ENCODE results near the gene RNPEPL1. TPM values are rescaled to one million over a fixed set of nuclear protein-coding genes. Genes with fewer than 3 reads are reported as not detected.
A peak's percentile ranks its signal among the peaks of the same experiment; 100 is the strongest.
"Not testable (repeated sequence)": the region's sequence is repeated elsewhere in the genome, so short reads cannot be mapped to it uniquely, and the experiment has no call there.

Gene RNPEPL1
- total and polyA plus RNA-seq, 2 experiments from 2014 or later, result 11.1 to 23.0 TPM

DNA sequence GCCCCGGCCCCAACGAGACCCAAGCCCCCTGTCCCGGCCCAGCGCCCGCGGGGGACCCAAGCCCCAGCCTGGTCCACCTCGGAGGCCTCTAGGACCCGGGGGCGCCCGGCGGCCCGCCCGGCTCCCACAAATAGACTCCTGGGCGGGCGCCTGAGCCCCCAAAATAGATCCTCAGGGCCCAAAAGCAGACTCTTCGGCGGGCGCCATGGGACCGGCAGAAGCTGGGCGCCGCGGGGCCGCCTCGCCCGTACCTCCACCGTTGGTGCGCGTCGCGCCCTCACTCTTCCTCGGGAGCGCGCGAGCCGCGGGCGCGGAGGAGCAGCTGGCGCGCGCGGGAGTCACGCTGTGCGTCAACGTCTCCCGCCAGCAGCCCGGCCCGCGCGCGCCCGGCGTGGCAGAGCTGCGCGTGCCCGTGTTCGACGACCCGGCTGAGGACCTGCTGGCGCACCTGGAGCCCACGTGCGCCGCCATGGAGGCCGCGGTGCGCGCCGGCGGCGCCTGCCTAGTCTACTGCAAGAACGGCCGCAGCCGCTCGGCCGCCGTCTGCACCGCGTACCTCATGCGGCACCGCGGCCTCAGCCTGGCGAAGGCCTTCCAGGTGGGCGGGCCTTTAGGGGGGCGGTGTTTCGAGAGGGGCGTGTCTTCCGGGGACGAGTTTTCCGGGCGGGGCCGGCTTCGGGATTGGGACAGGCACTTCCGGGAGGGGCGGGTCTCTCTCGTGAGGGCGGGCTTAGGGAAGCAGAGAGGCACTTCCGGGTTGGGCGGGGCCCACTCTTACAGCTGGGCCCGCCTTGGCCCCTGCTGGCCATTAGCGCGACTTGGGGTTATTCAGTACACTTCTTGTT, 7.6 kb upstream of the RNPEPL1 start:
- peak overlapping the region; percentile 93 for H3K9ac ChIP-seq
- in situ Hi-C loops (cut with MboI), result no loop called here
- no peaks in the 10 kb centered on the region for H4K20me1 ChIP-seq (ENCODE audit: insufficient read depth)
- peaks cover 29% of the 10 kb centered on the region for H3K79me2 ChIP-seq (ENCODE audit: insufficient read depth)
- H3K27me3 ChIP-seq (replicated peaks; ENCODE audit: insufficient read depth), result no peaks in the 10 kb centered on the region
- no peaks in the 10 kb centered on the region for H3K36me3 ChIP-seq (ENCODE audit: low read depth)
- peak overlapping the region; percentile 78 for H3K4me3 ChIP-seq
- peak; percentile 100 for DNase-seq
- H3K9me3 ChIP-seq (ENCODE audit: low read depth), result no peaks in the 10 kb centered on the region
- H3K9me2 ChIP-seq (ENCODE audit: insufficient read depth), result no peaks in the 10 kb centered on the region
- peak overlapping the region; percentile 86 for H3K4me2 ChIP-seq (ENCODE audit: unreplicated experiment)
- H3K4me1 ChIP-seq (ENCODE audit: insufficient read depth), result peaks cover 26% of the 10 kb centered on the region
- TF ChIP-seq EZH2 (IDR thresholded peaks at IDR 0.05; ENCODE audit: insufficient read depth, poor library complexity, severe bottlenecking) (no peak), EZH2phosphoT487 (IDR thresholded peaks at IDR 0.05; ENCODE audit: insufficient read depth, low read depth) (no peak)
- H3F3A ChIP-seq (ENCODE audit: insufficient read depth), result peaks cover 32% of the 10 kb centered on the region
- H2AFZ ChIP-seq, result peak overlapping the region; percentile 61
- 1% methylated on average over 79 to 85 of the region's 101 CpGs for WGBS, 2 experiments (ENCODE audit: low coverage in 1 of 2, low lambda C conversion rate in 2 of 2, missing lambda C conversion rate in 2 of 2)
- peak overlapping the region; percentile 90 for H3K27ac ChIP-seq

DNA sequence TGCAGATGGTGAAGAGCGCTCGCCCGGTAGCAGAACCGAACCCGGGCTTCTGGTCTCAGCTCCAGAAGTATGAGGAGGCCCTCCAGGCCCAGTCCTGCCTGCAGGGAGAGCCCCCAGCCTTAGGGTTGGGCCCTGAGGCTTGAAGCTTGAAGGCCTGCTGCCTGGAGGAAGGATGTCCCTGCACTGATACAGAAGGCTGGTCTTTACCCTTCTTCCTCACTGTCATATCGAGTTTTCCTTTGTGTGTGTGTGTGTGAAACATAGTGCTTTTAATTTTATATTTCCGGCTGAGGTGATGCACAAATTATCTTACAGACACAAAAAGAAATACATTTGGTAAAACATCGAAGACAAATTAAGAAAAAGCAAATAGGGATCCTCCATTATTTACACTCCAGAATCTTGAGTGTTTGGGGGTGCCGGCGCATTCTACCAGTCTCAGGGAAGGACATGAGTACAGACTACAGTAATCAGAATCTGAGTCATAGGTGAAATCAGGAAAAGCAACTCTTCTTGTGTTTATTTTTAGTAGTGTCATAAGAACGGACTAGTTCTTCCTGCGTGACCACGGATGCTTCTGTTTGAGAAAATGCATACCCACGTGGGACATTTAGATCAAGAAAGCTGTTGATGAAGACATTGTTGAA, 6.8 kb upstream of the RNPEPL1 start:
- in situ Hi-C loops (cut with MboI), result no loop called here
- 18% methylated on average over 14 of the region's 14 CpGs for WGBS, 2 experiments (ENCODE audit: low coverage in 1 of 2, low lambda C conversion rate in 2 of 2, missing lambda C conversion rate in 2 of 2)
- peaks cover 31% of the 10 kb centered on the region for H3K4me1 ChIP-seq (ENCODE audit: insufficient read depth)
- DNase-seq, result peak; percentile 83
- peak overlapping the region; percentile 78 for H3K4me3 ChIP-seq
- no peak for TF ChIP-seq EZH2phosphoT487 (IDR thresholded peaks at IDR 0.05; ENCODE audit: insufficient read depth, low read depth)
- TF ChIP-seq EZH2 (IDR thresholded peaks at IDR 0.05; ENCODE audit: insufficient read depth, poor library complexity, severe bottlenecking), result no peak
- peak overlapping the region; percentile 61 for H2AFZ ChIP-seq
- H3K27ac ChIP-seq, result peak overlapping the region; percentile 90
- no peaks in the 10 kb centered on the region for H3K36me3 ChIP-seq (ENCODE audit: low read depth)
- H3K79me2 ChIP-seq (ENCODE audit: insufficient read depth), result peaks cover 28% of the 10 kb centered on the region
- peak overlapping the region; percentile 86 for H3K4me2 ChIP-seq (ENCODE audit: unreplicated experiment)
- no peaks in the 10 kb centered on the region for H3K27me3 ChIP-seq (replicated peaks; ENCODE audit: insufficient read depth)
- H3F3A ChIP-seq (ENCODE audit: insufficient read depth), result peaks cover 32% of the 10 kb centered on the region
- no peaks in the 10 kb centered on the region for H3K9me3 ChIP-seq (ENCODE audit: low read depth)
- no peaks in the 10 kb centered on the region for H3K9me2 ChIP-seq (ENCODE audit: insufficient read depth)
- H3K9ac ChIP-seq, result peak overlapping the region; percentile 93
- H4K20me1 ChIP-seq (ENCODE audit: insufficient read depth), result no peaks in the 10 kb centered on the region

DNA sequence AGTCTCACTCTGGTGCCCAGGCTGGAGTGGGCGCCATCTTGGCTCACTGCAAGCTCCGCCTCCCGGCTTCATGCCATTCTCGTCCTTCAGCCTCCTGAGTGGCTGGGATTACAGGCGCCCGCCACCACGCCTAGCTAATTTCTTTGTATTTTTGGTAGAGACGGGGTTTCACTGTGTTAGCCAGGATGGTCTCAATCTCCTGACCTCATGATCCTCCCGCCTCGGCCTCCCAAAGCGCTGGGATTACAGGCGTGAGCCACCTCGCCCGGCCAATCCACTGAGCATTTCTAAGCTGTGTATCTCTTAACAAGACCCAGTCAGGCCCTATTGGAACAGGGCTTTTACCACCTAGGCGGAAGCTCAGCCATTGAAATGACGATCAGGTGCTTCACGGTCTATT, 5.1 kb upstream of the RNPEPL1 start:
- Histone ChIP-seq H3K79me2 (ENCODE audit: insufficient read depth) (peaks cover 20% of the 10 kb centered on the region), H3K4me1 (ENCODE audit: insufficient read depth) (peaks cover 35% of the 10 kb centered on the region), H3F3A (ENCODE audit: insufficient read depth) (peaks cover 32% of the 10 kb centered on the region)
- H3K36me3 ChIP-seq (ENCODE audit: low read depth); H4K20me1 ChIP-seq (ENCODE audit: insufficient read depth); H3K9ac ChIP-seq; H3K27me3 ChIP-seq (replicated peaks; ENCODE audit: insufficient read depth); H3K9me3 ChIP-seq (ENCODE audit: low read depth); H3K27ac ChIP-seq; H3K9me2 ChIP-seq (ENCODE audit: insufficient read depth); in situ Hi-C loops (cut with MboI); H2AFZ ChIP-seq; DNase-seq; H3K4me3 ChIP-seq; H3K4me2 ChIP-seq (ENCODE audit: unreplicated experiment): not testable (repeated sequence)
- WGBS, 2 experiments (ENCODE audit: low coverage in 1 of 2, low lambda C conversion rate in 2 of 2, missing lambda C conversion rate in 2 of 2), result 92 to 96% methylated on average over 15 to 17 of the region's 17 CpGs

DNA sequence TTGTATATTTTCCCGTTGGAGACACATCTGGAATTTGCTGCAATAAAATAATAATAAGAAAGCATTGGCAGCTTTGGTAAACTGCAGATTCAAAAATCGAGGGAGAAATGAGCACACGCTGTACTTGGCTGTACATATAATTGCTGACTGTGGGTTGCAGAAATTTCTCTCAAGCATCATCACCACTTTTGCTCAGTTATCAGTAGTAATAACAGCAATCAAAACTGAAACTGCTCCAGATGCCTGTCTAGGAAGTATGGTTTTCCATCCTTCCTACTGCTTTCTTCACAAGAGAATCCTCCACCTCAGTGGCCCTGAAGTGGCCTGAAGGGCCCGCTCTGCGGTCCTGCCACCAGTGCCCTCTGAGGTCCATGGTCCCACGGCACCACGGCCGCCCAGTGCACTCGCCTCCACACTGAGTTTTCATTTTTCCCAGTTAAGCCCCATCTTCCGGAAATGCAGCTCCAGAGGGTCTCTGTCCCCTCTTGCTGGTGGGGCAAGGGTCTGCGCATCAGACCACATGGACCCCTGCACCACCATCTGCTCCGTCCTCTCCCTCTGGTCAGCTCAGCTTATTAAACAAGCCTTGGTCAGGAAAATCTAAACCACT, 4.2 kb upstream of the RNPEPL1 start:
- no peak overlapping the region for H3K27ac ChIP-seq
- H3K27me3 ChIP-seq (replicated peaks; ENCODE audit: insufficient read depth), result no peaks in the 10 kb centered on the region
- H3K9me3 ChIP-seq (ENCODE audit: low read depth), result no peaks in the 10 kb centered on the region
- H3K79me2 ChIP-seq (ENCODE audit: insufficient read depth), result peaks cover 14% of the 10 kb centered on the region
- H3K4me1 ChIP-seq (ENCODE audit: insufficient read depth), result peaks cover 34% of the 10 kb centered on the region
- WGBS, 2 experiments (ENCODE audit: low coverage in 1 of 2, low lambda C conversion rate in 2 of 2, missing lambda C conversion rate in 2 of 2), result 85 to 86% methylated on average over 12 of the region's 12 CpGs
- H3K9me2 ChIP-seq (ENCODE audit: insufficient read depth), result no peaks in the 10 kb centered on the region
- in situ Hi-C loops (cut with MboI), result no loop called here
- no peak overlapping the region for H2AFZ ChIP-seq
- no peak overlapping the region for H3K9ac ChIP-seq
- no peaks in the 10 kb centered on the region for H4K20me1 ChIP-seq (ENCODE audit: insufficient read depth)
- peaks cover 28% of the 10 kb centered on the region for H3F3A ChIP-seq (ENCODE audit: insufficient read depth)
- TF ChIP-seq EZH2 (IDR thresholded peaks at IDR 0.05; ENCODE audit: insufficient read depth, poor library complexity, severe bottlenecking) (no peak), EZH2phosphoT487 (IDR thresholded peaks at IDR 0.05; ENCODE audit: insufficient read depth, low read depth) (no peak)
- H3K36me3 ChIP-seq (ENCODE audit: low read depth), result no peaks in the 10 kb centered on the region
- DNase-seq, result no peak
- no peak overlapping the region for H3K4me3 ChIP-seq
- H3K4me2 ChIP-seq (ENCODE audit: unreplicated experiment), result no peak overlapping the region

Measured in GM23248 (cell line).